HG03354 (cell line): ENCODE measurements around the gene KLRC2.
"Not testable (repeated sequence)": the region's sequence is repeated elsewhere in the genome, so short reads cannot be mapped to it uniquely, and the experiment has no call there.

ENCODE experiments used
- ATAC-seq: cut with Tn5 transposase; IDR thresholded peaks from one replicate; pipeline ENCODE4 v1.9.1; 2021; ENCODE audit warnings: mild to moderate bottlenecking; ENCODE audit not compliant: unreplicated experiment, poor library complexity, severe bottlenecking

KLRC2 gene

GRCh38 chr12:10435816-10436215 lies at the start of gene KLRC2:
Gene KLRC2, minus strand, starts transcription at chr12:10436010. Its CDS starts 24 bp downstream, at chr12:10435986.
- not testable (repeated sequence) for ATAC-seq

GRCh38 chr12:10481901-10482300 lies 46.1 kb upstream of the KLRC2 start:
- not testable (repeated sequence) for ATAC-seq

GRCh38 chr12:10472808-10473207 lies 37.0 kb upstream of the KLRC2 start:
- ATAC-seq = not testable (repeated sequence)

- no peak for ATAC-seq
Observed at GRCh38 chr12:10469701-10470100, 33.9 kb upstream of the KLRC2 start.

- no peak for ATAC-seq
Observed at GRCh38 chr12:10466311-10466710, 30.5 kb upstream of the KLRC2 start.

GRCh38 chr12:10457760-10458159 lies 21.9 kb upstream of the KLRC2 start:
- no peak for ATAC-seq

- ATAC-seq = no peak
Observed at GRCh38 chr12:10456856-10457255, 21.0 kb upstream of the KLRC2 start.

GRCh38 chr12:10455766-10456165 lies 20.0 kb upstream of the KLRC2 start:
- no peak for ATAC-seq

- ATAC-seq = no peak
Observed at GRCh38 chr12:10454531-10454930, 18.7 kb upstream of the KLRC2 start.

- ATAC-seq = no peak
Observed at GRCh38 chr12:10453156-10453555, 17.3 kb upstream of the KLRC2 start, which contains the start of gene KLRC1. Gene KLRC1, minus strand, starts transcription at chr12:10453377. Its CDS starts 2,221 bp downstream, at chr12:10451156.

GRCh38 chr12:10448236-10448635 lies 12.4 kb upstream of the KLRC2 start:
- ATAC-seq = no peak

GRCh38 chr12:10446052-10446451 lies 10.2 kb upstream of the KLRC2 start:
- not testable (repeated sequence) for ATAC-seq

GRCh38 chr12:10441144-10441543 lies 5.3 kb upstream of the KLRC2 start:
- not testable (repeated sequence) for ATAC-seq

GRCh38 chr12:10439608-10440274 lies 3.9 kb upstream of the KLRC2 start:
- ATAC-seq = not testable (repeated sequence)

- ATAC-seq = not testable (repeated sequence)
Observed at GRCh38 chr12:10437601-10438000, 1.8 kb upstream of the KLRC2 start.

- ATAC-seq = not testable (repeated sequence)
Observed at GRCh38 chr12:10430623-10431022, 5.2 kb downstream of the KLRC2 start.

GRCh38 chr12:10425938-10426337 lies 9.9 kb downstream of the KLRC2 start:
- not testable (repeated sequence) for ATAC-seq

GRCh38 chr12:10424260-10424899 lies 11.4 kb downstream of the KLRC2 start:
- ATAC-seq = not testable (repeated sequence)

GRCh38 chr12:10422159-10422558 lies 13.7 kb downstream of the KLRC2 start:
- not testable (repeated sequence) for ATAC-seq

- ATAC-seq = not testable (repeated sequence)
Observed at GRCh38 chr12:10420334-10420733, 15.5 kb downstream of the KLRC2 start, which contains the start of gene KLRC3. Gene KLRC3, minus strand, starts transcription at chr12:10420595. Its CDS starts 45 bp downstream, at chr12:10420550.

GRCh38 chr12:10409392-10409791 lies 26.4 kb downstream of the KLRC2 start, which contains the start of gene KLRC4:
Gene KLRC4, minus strand, starts transcription at chr12:10409757. Its CDS starts 182 bp downstream, at chr12:10409575.
- no peak for ATAC-seq
